ENCODE results near the gene MCM7. TPM values are rescaled to one million over a fixed set of nuclear protein-coding genes. Genes with fewer than 3 reads are reported as not detected.
A peak's percentile ranks its signal among the peaks of the same experiment; 100 is the strongest.

The MCM7 gene
- total RNA-seq, 1 donor = 28.6 TPM

GRCh38 chr7:100126931-100127865 lies 26.0 kb upstream of the MCM7 start, which contains the start of gene MBLAC1:
Gene MBLAC1 (plus strand): TSS chr7:100126967. CDS start chr7:100127396, 429 bp downstream.
- DNase-seq (ENCODE audit: insufficient read length, low spot score, missing footprints) = peak; percentile 98
- Histone ChIP-seq H4K20me1 (ENCODE audit: insufficient read depth, low read length) (no peaks in the 10 kb centered on the region), H3K36me3 (ENCODE audit: insufficient read depth, low read length) (peaks cover 14% of the 10 kb centered on the region), H3K27ac (ENCODE audit: low read depth, low read length) (peak within 1 kb of the TSS; percentile 92), H3K79me2 (ENCODE audit: insufficient read depth, low read length) (peaks cover 8% of the 10 kb centered on the region), H3K4me1 (ENCODE audit: insufficient read depth, low read length) (peaks cover 7% of the 10 kb centered on the region), H3K4me2 (ENCODE audit: insufficient read depth, low read length) (peak within 1 kb of the TSS; percentile 98), H3K4me3 (ENCODE audit: insufficient read depth, low read length) (peak within 1 kb of the TSS; percentile 98), H3K9me3 (ENCODE audit: low read depth, low read length) (no peaks in the 10 kb centered on the region), H2AFZ (ENCODE audit: low read length) (peak within 1 kb of the TSS; percentile 98), H3K27me3 (ENCODE audit: insufficient read depth, low read length) (no peaks in the 10 kb centered on the region)
- TF ChIP-seq, protein P1, sequence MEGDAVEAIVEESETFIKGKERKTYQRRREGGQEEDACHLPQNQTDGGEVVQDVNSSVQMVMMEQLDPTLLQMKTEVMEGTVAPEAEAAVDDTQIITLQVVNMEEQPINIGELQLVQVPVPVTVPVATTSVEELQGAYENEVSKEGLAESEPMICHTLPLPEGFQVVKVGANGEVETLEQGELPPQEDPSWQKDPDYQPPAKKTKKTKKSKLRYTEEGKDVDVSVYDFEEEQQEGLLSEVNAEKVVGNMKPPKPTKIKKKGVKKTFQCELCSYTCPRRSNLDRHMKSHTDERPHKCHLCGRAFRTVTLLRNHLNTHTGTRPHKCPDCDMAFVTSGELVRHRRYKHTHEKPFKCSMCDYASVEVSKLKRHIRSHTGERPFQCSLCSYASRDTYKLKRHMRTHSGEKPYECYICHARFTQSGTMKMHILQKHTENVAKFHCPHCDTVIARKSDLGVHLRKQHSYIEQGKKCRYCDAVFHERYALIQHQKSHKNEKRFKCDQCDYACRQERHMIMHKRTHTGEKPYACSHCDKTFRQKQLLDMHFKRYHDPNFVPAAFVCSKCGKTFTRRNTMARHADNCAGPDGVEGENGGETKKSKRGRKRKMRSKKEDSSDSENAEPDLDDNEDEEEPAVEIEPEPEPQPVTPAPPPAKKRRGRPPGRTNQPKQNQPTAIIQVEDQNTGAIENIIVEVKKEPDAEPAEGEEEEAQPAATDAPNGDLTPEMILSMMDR (IDR thresholded peaks at IDR 0.05; ENCODE audit: extremely low read depth, low read depth, low read length) = no peak

GRCh38 chr7:100126239-100126930 lies 25.2 kb upstream of the MCM7 start:
- Histone ChIP-seq H3K27me3 (ENCODE audit: insufficient read depth, low read length) (no peaks in the 10 kb centered on the region), H3K27ac (ENCODE audit: low read depth, low read length) (peak overlapping the region; percentile 92), H3K4me3 (ENCODE audit: insufficient read depth, low read length) (peak overlapping the region; percentile 98), H2AFZ (ENCODE audit: low read length) (peak overlapping the region; percentile 98), H4K20me1 (ENCODE audit: insufficient read depth, low read length) (no peaks in the 10 kb centered on the region), H3K9me3 (ENCODE audit: low read depth, low read length) (no peaks in the 10 kb centered on the region), H3K36me3 (ENCODE audit: insufficient read depth, low read length) (peaks cover 14% of the 10 kb centered on the region), H3K4me1 (ENCODE audit: insufficient read depth, low read length) (peaks cover 7% of the 10 kb centered on the region), H3K4me2 (ENCODE audit: insufficient read depth, low read length) (peak overlapping the region; percentile 98), H3K79me2 (ENCODE audit: insufficient read depth, low read length) (peaks cover 8% of the 10 kb centered on the region)
- TF ChIP-seq, protein P1 (IDR thresholded peaks at IDR 0.05; ENCODE audit: extremely low read depth, low read depth, low read length) = no peak
- DNase-seq (ENCODE audit: insufficient read length, low spot score, missing footprints) = no peak

DNA sequence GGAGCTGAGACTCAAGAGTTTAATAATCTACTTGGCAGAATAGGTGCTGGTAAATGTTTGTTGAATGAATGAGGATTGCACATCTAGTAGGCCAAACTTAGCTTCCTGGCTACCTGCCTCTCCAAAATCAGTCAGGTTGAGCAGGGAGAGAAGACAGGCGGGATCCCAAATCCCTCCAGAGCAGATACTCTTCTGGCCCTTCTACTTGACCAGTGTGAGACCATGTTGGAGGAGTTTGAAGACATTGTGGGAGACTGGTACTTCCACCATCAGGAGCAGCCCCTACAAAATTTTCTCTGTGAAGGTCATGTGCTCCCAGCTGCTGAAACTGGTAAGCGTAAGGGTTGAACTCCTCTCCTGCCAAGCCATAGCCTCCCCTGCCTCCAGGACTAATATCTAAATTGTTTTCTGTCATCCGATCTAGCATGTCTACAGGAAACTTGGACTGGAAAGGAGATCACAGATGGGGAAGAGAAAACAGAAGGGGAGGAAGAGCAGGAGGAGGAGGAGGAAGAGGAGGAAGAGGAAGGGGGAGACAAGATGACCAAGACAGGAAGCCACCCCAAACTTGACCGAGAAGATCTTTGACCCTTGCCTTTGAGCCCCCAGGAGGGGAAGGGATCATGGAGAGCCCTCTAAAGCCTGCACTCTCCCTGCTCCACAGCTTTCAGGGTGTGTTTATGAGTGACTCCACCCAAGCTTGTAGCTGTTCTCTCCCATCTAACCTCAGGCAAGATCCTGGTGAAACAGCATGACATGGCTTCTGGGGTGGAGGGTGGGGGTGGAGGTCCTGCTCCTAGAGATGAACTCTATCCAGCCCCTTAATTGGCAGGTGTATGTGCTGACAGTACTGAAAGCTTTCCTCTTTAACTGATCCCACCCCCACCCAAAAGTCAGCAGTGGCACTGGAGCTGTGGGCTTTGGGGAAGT lies 23.4 kb upstream of the MCM7 start:
- H3K4me2 ChIP-seq (ENCODE audit: insufficient read depth, low read length) = no peak overlapping the region
- H3K36me3 ChIP-seq (ENCODE audit: insufficient read depth, low read length) = peaks cover 14% of the 10 kb centered on the region
- no peaks in the 10 kb centered on the region for H4K20me1 ChIP-seq (ENCODE audit: insufficient read depth, low read length)
- H3K4me1 ChIP-seq (ENCODE audit: insufficient read depth, low read length) = peaks cover 19% of the 10 kb centered on the region
- no peak overlapping the region for H3K4me3 ChIP-seq (ENCODE audit: insufficient read depth, low read length)
- no peaks in the 10 kb centered on the region for H3K27me3 ChIP-seq (ENCODE audit: insufficient read depth, low read length)
- no peak overlapping the region for H3K27ac ChIP-seq (ENCODE audit: low read depth, low read length)
- no peaks in the 10 kb centered on the region for H3K9me3 ChIP-seq (ENCODE audit: low read depth, low read length)
- peak; percentile 77 for DNase-seq (ENCODE audit: insufficient read length, low spot score, missing footprints)
- H2AFZ ChIP-seq (ENCODE audit: low read length) = no peak overlapping the region
- TF ChIP-seq, protein P1 (IDR thresholded peaks at IDR 0.05; ENCODE audit: extremely low read depth, low read depth, low read length) = no peak
- peaks cover 16% of the 10 kb centered on the region for H3K79me2 ChIP-seq (ENCODE audit: insufficient read depth, low read length)
